Hypothalamus (tissue), 51 donors: ENCODE measurements around the gene GLI2.

Experiments used
- DNase-seq, 51 donors: peaks; one replicate each; lab custom pipeline; 2025; lab: John Stamatoyannopoulos, UW

The GLI2 gene

GRCh38 chr2:120750488-120751210, 15.0 kb downstream of the GLI2 start:
- DNase-seq = peak in 5 of 51 donors; percentile 19 to 43 (median 29)

- DNase-seq = no peak
Observed at GRCh38 chr2:120751553-120751952, 15.9 kb downstream of the GLI2 start.

GRCh38 chr2:120754067-120754960, 18.6 kb downstream of the GLI2 start:
- no peak for DNase-seq

GRCh38 chr2:120758181-120759144, 22.8 kb downstream of the GLI2 start:
- DNase-seq = peak in 15 of 51 donors; percentile 24 to 53 (median 36)

GRCh38 chr2:120759543-120760331, 24.1 kb downstream of the GLI2 start:
- no peak for DNase-seq

- DNase-seq = no peak
Observed at GRCh38 chr2:120760446-120761135, 24.9 kb downstream of the GLI2 start.

GRCh38 chr2:120761164-120761861, 25.6 kb downstream of the GLI2 start:
- no peak for DNase-seq

- DNase-seq = no peak
Observed at GRCh38 chr2:120761911-120762310, 26.2 kb downstream of the GLI2 start.

GRCh38 chr2:120762341-120763061, 26.8 kb downstream of the GLI2 start:
- no peak for DNase-seq

GRCh38 chr2:120763508-120763907, 27.8 kb downstream of the GLI2 start:
- DNase-seq = no peak

- DNase-seq = no peak
Observed at GRCh38 chr2:120763931-120764330, 28.3 kb downstream of the GLI2 start.

- peak in 1 of 51 donors; percentile 11 for DNase-seq
Observed at GRCh38 chr2:120764492-120764891, 28.8 kb downstream of the GLI2 start.

- peak in 13 of 51 donors; percentile 7 to 51 (median 28) for DNase-seq
Observed at GRCh38 chr2:120764991-120765677, 29.5 kb downstream of the GLI2 start.

- no peak for DNase-seq
Observed at GRCh38 chr2:120765678-120766469, 30.2 kb downstream of the GLI2 start.

GRCh38 chr2:120766470-120767351, 31.0 kb downstream of the GLI2 start:
- no peak for DNase-seq
